Upper lobe of left lung (tissue), 6 donors: ENCODE data around the gene SLC9C1. TPM values are rescaled to one million over a fixed set of nuclear protein-coding genes. Genes with fewer than 3 reads are reported as not detected.

ENCODE experiments used
- ATAC-seq, 2 donors: fragments of 200-7000 bp; cut with Tn5 transposase; one replicate each; pipeline ENCODE4 v1.9.1; 2022; ENCODE audit warnings: mild to moderate bottlenecking in 2 of 2, moderate library complexity in 2 of 2; ENCODE audit not compliant: low FRiP score in 2 of 2
- DNase-seq, 2 donors: peaks; one replicate each; pipeline ENCODE4 v3.0.0-alpha.2; 2019 to 2020
- H3K27ac ChIP-seq, 4 donors: fragments of 200-600 bp; sonication (generic); one replicate each; pipeline ENCODE4 v1.5.1; 2016 to 2019
- H3K27me3 ChIP-seq, 4 donors: fragments of 200-600 bp; sonication (generic); one replicate each; pipeline ENCODE4 v1.5.1; 2017 to 2019
- H3K36me3 ChIP-seq, 4 donors: fragments of 200-600 bp; sonication (generic); one replicate each; pipeline ENCODE4 v1.5.1; 2016 to 2019
- H3K4me1 ChIP-seq, 4 donors: fragments of 200-600 bp; sonication (generic); one replicate each; pipeline ENCODE4 v1.5.1; 2018 to 2019
- H3K4me3 ChIP-seq, 4 donors: fragments of 200-600 bp; sonication (generic); one replicate each; pipeline ENCODE4 v1.5.1; 2017 to 2019; ENCODE audit warnings: mild to moderate bottlenecking in 2 of 4, moderate library complexity in 1 of 4
- H3K9me3 ChIP-seq, 4 donors: fragments of 200-600 bp; sonication (generic); one replicate each; pipeline ENCODE4 v1.5.1; 2018 to 2019
- EP300 ChIP-seq, 4 donors: sonication (generic); formaldehyde crosslinking; IDR thresholded peaks; one replicate each; pipeline ENCODE4 v1.5.1; 2017; ENCODE audit warnings: antibody characterized with exemption in 4 of 4, control low read depth in 2 of 4
- POLR2A ChIP-seq, 4 donors: fragments of 450-650 bp; IDR thresholded peaks; one replicate each; pipeline ENCODE4 v1.5.1; 2016 to 2017; ENCODE audit warnings: antibody characterized with exemption in 4 of 4, mild to moderate bottlenecking in 2 of 4
- POLR2AphosphoS5 ChIP-seq, 2 donors: sonication (generic); formaldehyde crosslinking; IDR thresholded peaks; one replicate each; pipeline ENCODE4 v1.5.1; 2017; ENCODE audit warnings: antibody characterized with exemption in 2 of 2
- WGBS, 2 donors: methylation state at CpG; one replicate each; pipeline ENCODE4 v1.1.5; 2017 to 2018; 5-methylcytosine and 5-hydroxymethylcytosine counted together
- small RNA-seq, 4 donors: library from RNA; depleted of rRNA; stranded (forward); fragments of <200 nt; gene quantifications; one replicate each; pipeline ENCODE3, GENCODE V24; 2016
- total RNA-seq, 6 donors: library from RNA; depleted of rRNA in 4 of 6; stranded (reverse); fragments of >200 nt in 4 of 6; gene quantifications; one replicate each; pipeline versions ENCODE4 v1.1.0 to v1.2.1, GENCODE V29; 2016 to 2021
- TF ChIP-seq, protein P1 (sequence below), 6 experiments: fragments of 450-650 bp in 4 of 6; fragments of 200-600 bp in 2 of 6; sonication (generic) in 2 of 6; IDR thresholded peaks; one replicate each; pipeline ENCODE4 v1.5.1; 2016 to 2019; ENCODE audit warnings: antibody characterized with exemption in 6 of 6
- donor health status: DM: no; HTN: no; CAD: no; lungs with moderate emphysema.
- donor health status: DM: no; HTN: yes; CAD: no; lungs with severe emphysema.

The SLC9C1 gene
- total RNA-seq, 6 donors from 2014 or later, result not detected

DNA sequence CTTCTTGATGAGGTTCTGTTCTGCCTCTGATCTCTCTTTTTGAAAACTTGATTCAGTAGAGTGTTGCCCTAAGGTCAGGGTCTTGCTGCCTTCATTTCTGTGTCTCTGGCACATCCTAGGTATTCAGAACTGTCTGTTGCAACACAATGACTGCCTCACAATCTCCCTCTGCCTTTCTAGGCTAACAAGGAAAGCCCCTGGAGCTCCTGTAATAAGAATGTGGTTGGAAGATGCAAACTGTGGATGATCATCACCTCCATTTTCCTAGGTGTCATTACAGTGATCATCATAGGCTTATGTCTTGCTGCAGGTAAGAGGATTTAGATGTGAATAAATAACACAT, 200.9 kb downstream of the SLC9C1 start:
- H3K4me1 ChIP-seq, result peaks cover 5 to 21% (median 17%) of the 10 kb centered on the region in 4 donors
- no peaks in the 10 kb centered on the region for H3K27me3 ChIP-seq
- no peaks in the 10 kb centered on the region for H3K36me3 ChIP-seq
- no peak for TF ChIP-seq POLR2A (IDR thresholded peaks at IDR 0.05)
- TF ChIP-seq POLR2AphosphoS5 (IDR thresholded peaks at IDR 0.05), result no peak
- TF ChIP-seq, protein P1, sequence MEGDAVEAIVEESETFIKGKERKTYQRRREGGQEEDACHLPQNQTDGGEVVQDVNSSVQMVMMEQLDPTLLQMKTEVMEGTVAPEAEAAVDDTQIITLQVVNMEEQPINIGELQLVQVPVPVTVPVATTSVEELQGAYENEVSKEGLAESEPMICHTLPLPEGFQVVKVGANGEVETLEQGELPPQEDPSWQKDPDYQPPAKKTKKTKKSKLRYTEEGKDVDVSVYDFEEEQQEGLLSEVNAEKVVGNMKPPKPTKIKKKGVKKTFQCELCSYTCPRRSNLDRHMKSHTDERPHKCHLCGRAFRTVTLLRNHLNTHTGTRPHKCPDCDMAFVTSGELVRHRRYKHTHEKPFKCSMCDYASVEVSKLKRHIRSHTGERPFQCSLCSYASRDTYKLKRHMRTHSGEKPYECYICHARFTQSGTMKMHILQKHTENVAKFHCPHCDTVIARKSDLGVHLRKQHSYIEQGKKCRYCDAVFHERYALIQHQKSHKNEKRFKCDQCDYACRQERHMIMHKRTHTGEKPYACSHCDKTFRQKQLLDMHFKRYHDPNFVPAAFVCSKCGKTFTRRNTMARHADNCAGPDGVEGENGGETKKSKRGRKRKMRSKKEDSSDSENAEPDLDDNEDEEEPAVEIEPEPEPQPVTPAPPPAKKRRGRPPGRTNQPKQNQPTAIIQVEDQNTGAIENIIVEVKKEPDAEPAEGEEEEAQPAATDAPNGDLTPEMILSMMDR (IDR thresholded peaks at IDR 0.05), result no peak
- TF ChIP-seq EP300 (IDR thresholded peaks at IDR 0.05), result no peak
- ATAC-seq (peak in 1 of 2 donors; percentile 54), DNase-seq (no peak)
- no peak overlapping the region for H3K27ac ChIP-seq
- no peaks in the 10 kb centered on the region for H3K9me3 ChIP-seq
- H3K4me3 ChIP-seq, result no peak overlapping the region

- no peaks in the 10 kb centered on the region for H3K36me3 ChIP-seq
- DNase-seq (no peak), ATAC-seq (peak in 1 of 2 donors; percentile 66)
- 51 to 54% methylated on average over 6 of the region's 6 CpGs for WGBS, 2 donors
- no peak overlapping the region for H3K4me3 ChIP-seq
- peaks cover 5 to 21% (median 19%) of the 10 kb centered on the region in 4 donors for H3K4me1 ChIP-seq
- no peaks in the 10 kb centered on the region for H3K27me3 ChIP-seq
- TF ChIP-seq, protein P1 (IDR thresholded peaks at IDR 0.05), result no peak
- no peak for TF ChIP-seq EP300 (IDR thresholded peaks at IDR 0.05)
- TF ChIP-seq POLR2AphosphoS5 (IDR thresholded peaks at IDR 0.05), result no peak
- no peak for TF ChIP-seq POLR2A (IDR thresholded peaks at IDR 0.05)
- no peaks in the 10 kb centered on the region for H3K9me3 ChIP-seq
- H3K27ac ChIP-seq, result no peak overlapping the region
Measured at GRCh38 chr3:112092496-112093179, 201.4 kb downstream of the SLC9C1 start.

- Histone ChIP-seq H3K4me3 (no peak overlapping the region), H3K27ac (peak overlapping the region in 2 of 4 donors; percentile 4 to 26), H3K4me1 (peaks cover 8 to 35% (median 25%) of the 10 kb centered on the region in 4 donors), H3K9me3 (no peaks in the 10 kb centered on the region), H3K27me3 (no peaks in the 10 kb centered on the region), H3K36me3 (no peaks in the 10 kb centered on the region)
- no peak for DNase-seq
- TF ChIP-seq EP300 (IDR thresholded peaks at IDR 0.05), result no peak
- no peak for TF ChIP-seq POLR2A (IDR thresholded peaks at IDR 0.05)
- TF ChIP-seq, protein P1 (IDR thresholded peaks at IDR 0.05), result no peak
- TF ChIP-seq POLR2AphosphoS5 (IDR thresholded peaks at IDR 0.05), result no peak
- ATAC-seq, result no peak
- WGBS, 2 donors, result 58 to 84% methylated on average over 6 of the region's 6 CpGs
Measured at GRCh38 chr3:112090887-112091586, 203.0 kb downstream of the SLC9C1 start.

Small RNAs within 50 kb of the gene (small RNA-seq; reads per million reads assigned to genes)
- 0 reads per million in 4 donors for gene MIR567

Other genes with a start within 250 kb of the SLC9C1 start
- gene C3orf52, start 207.8 kb downstream of the SLC9C1 start, total RNA-seq, result 10 to 100 TPM; 17.1 to 74.6 (median 28.4) TPM
- under 1 TPM in 4 of 6 donors, not detected in 2; 0.31 to 0.81 (median 0.52) TPM for gene GCSAM, start 161.0 kb downstream of the SLC9C1 start, total RNA-seq
- 1 to 10 TPM; 2.4 to 9.9 (median 4.5) TPM for gene CD200, start 38.9 kb upstream of the SLC9C1 start, total RNA-seq
- 10 to 100 TPM in 1 of 6 donors, 1 to 10 TPM in 4, not detected in 1; 1.0 to 11.3 (median 1.0) TPM for gene BTLA, start 205.3 kb upstream of the SLC9C1 start, total RNA-seq